ENCODE measurements around the gene FBXL15.
A peak's percentile ranks its signal among the peaks of the same experiment; 100 is the strongest.

FBXL15 gene

GRCh38 chr10:102422545-102423129, 2.0 kb downstream of the FBXL15 start:
- H3K4me3 ChIP-seq (replicated peaks; ENCODE audit: low read depth, low read length) = peak overlapping the region; percentile 91
- no peak for DNase-seq (ENCODE audit: extremely low read depth, low read depth)
- TF ChIP-seq CTCF (IDR thresholded peaks at IDR 0.05; ENCODE audit: low read depth, low read length, missing control alignments) = peak; percentile 81

GRCh38 chr10:102423372-102423968, 2.8 kb downstream of the FBXL15 start:
- DNase-seq (ENCODE audit: extremely low read depth, low read depth) = no peak
- no peak for TF ChIP-seq CTCF (IDR thresholded peaks at IDR 0.05; ENCODE audit: low read depth, low read length, missing control alignments)
- no peak overlapping the region for H3K4me3 ChIP-seq (replicated peaks; ENCODE audit: low read depth, low read length)

GRCh38 chr10:102424145-102424544, 3.5 kb downstream of the FBXL15 start:
- H3K4me3 ChIP-seq (replicated peaks; ENCODE audit: low read depth, low read length) = no peak overlapping the region
- no peak for TF ChIP-seq CTCF (IDR thresholded peaks at IDR 0.05; ENCODE audit: low read depth, low read length, missing control alignments)
- no peak for DNase-seq (ENCODE audit: extremely low read depth, low read depth)

GRCh38 chr10:102424916-102425315, 4.3 kb downstream of the FBXL15 start:
- DNase-seq (ENCODE audit: extremely low read depth, low read depth) = no peak
- TF ChIP-seq CTCF (IDR thresholded peaks at IDR 0.05; ENCODE audit: low read depth, low read length, missing control alignments) = no peak
- H3K4me3 ChIP-seq (replicated peaks; ENCODE audit: low read depth, low read length) = no peak overlapping the region

- H3K4me3 ChIP-seq (replicated peaks; ENCODE audit: low read depth, low read length) = no peak overlapping the region
- DNase-seq (ENCODE audit: extremely low read depth, low read depth) = no peak
- TF ChIP-seq CTCF (IDR thresholded peaks at IDR 0.05; ENCODE audit: low read depth, low read length, missing control alignments) = no peak
These were observed 4.8 kb downstream of the FBXL15 start for GRCh38 chr10:102425444-102425843.

- H3K4me3 ChIP-seq (replicated peaks; ENCODE audit: low read depth, low read length) = no peak overlapping the region
- TF ChIP-seq CTCF (IDR thresholded peaks at IDR 0.05; ENCODE audit: low read depth, low read length, missing control alignments) = no peak
- no peak for DNase-seq (ENCODE audit: extremely low read depth, low read depth)
These were observed 6.2 kb downstream of the FBXL15 start for GRCh38 chr10:102426803-102427287.

All from HFF-Myc (cell line).